IMR-90 (cell line): Measurements from ENCODE around the gene FAM163B. TPM values are rescaled to one million over a fixed set of nuclear protein-coding genes. Genes with fewer than 3 reads are reported as not detected.

Experiments
- ATAC-seq: fragments of 200-7000 bp; cut with Tn5 transposase; 2 replicates; pipeline ENCODE4 v1.9.1; 2020; ENCODE audit warnings: low read depth, mild to moderate bottlenecking, moderate library complexity
- BruUV-seq: library from RNA; stranded (reverse); fragments of 400-500 nt; replicated peaks from 2 replicates; lab custom pipeline; 2021; lab: Mats Ljungman, UMichigan
- CTCF ChIA-PET: fragments of 300-600 bp; formaldehyde crosslinking; extraction: SDS; loops from one replicate; lab custom pipeline; 2021; ENCODE audit warnings: antibody characterized with exemption; lab: Yijun Ruan, JAX
- POLR2A ChIA-PET: fragments of 300-600 bp; sonication (Branson Sonifier 250); formaldehyde crosslinking; loops from one replicate; lab custom pipeline; 2022; ENCODE audit warnings: antibody characterized with exemption; ENCODE audit not compliant: unreplicated experiment; lab: Charles Lee
- DNase-seq: peaks from one replicate; pipeline ENCODE4 v3.0.0; 2013
- H2AFZ ChIP-seq: replicated peaks from 2 replicates; pipeline ENCODE3; 2013; ENCODE audit warnings: low read length, mild to moderate bottlenecking; ENCODE audit not compliant: poor library complexity
- H2AK5ac ChIP-seq: 2 replicates; pipeline ENCODE4 v1.6.1; 2013; ENCODE audit warnings: low read depth, low read length, inconsistent platforms
- H2AK9ac ChIP-seq: replicated peaks from 2 replicates; pipeline ENCODE3; 2013; ENCODE audit warnings: mild to moderate bottlenecking, low read depth, low read length, moderate library complexity; ENCODE audit not compliant: poor library complexity
- H2BK120ac ChIP-seq: 2 replicates; pipeline ENCODE4 v1.6.1; 2013; ENCODE audit warnings: low read depth, low read length, inconsistent platforms
- H2BK15ac ChIP-seq: 3 replicates; pipeline ENCODE4 v1.6.1; 2013; ENCODE audit warnings: low read depth, low read length, inconsistent platforms
- H2BK20ac ChIP-seq: 2 replicates; pipeline ENCODE4 v1.6.1; 2013; ENCODE audit warnings: low read depth, mild to moderate bottlenecking, inconsistent platforms, low read length, moderate library complexity
- H2BK5ac ChIP-seq: 2 replicates; pipeline ENCODE4 v1.6.1; 2013; ENCODE audit warnings: mild to moderate bottlenecking, low read depth, low read length, inconsistent platforms; ENCODE audit not compliant: poor library complexity, severe bottlenecking
- H3K14ac ChIP-seq: replicated peaks from 2 replicates; pipeline ENCODE4 v1.6.1; 2013; ENCODE audit warnings: low read depth, low read length, inconsistent platforms
- H3K18ac ChIP-seq: 2 replicates; pipeline ENCODE4 v1.6.1; 2013; ENCODE audit warnings: low read depth, low read length, control low read depth
- H3K23ac ChIP-seq: 2 replicates; pipeline ENCODE4 v1.6.1; 2013; ENCODE audit warnings: low read depth, low read length, inconsistent platforms
- H3K27ac ChIP-seq: 2 replicates; pipeline ENCODE4 v1.5.1; 2013; ENCODE audit warnings: mild to moderate bottlenecking, control low read depth, low read length; ENCODE audit not compliant: insufficient read depth
- H3K27me3 ChIP-seq: 2 replicates; pipeline ENCODE4 v1.6.1; 2013; ENCODE audit warnings: low read length; ENCODE audit not compliant: control insufficient read depth, insufficient read depth
- H3K36me3 ChIP-seq: 2 replicates; pipeline ENCODE4 v1.6.1; 2013; ENCODE audit warnings: low read length, mixed read lengths; ENCODE audit not compliant: control insufficient read depth, insufficient read depth
- H3K4ac ChIP-seq: 2 replicates; pipeline ENCODE4 v1.6.1; 2013; ENCODE audit warnings: low read depth, low read length, inconsistent platforms
- H3K4me1 ChIP-seq: 2 replicates; pipeline ENCODE4 v1.6.1; 2013; ENCODE audit warnings: low read length, mixed read lengths; ENCODE audit not compliant: control insufficient read depth, insufficient read depth
- H3K4me2 ChIP-seq: 2 replicates; pipeline ENCODE4 v1.6.1; 2013; ENCODE audit warnings: low read depth, mild to moderate bottlenecking, control low read depth, low read length, moderate library complexity
- H3K4me3 ChIP-seq: 2 replicates; pipeline ENCODE4 v1.5.1; 2013; ENCODE audit warnings: low read depth, mild to moderate bottlenecking, control low read depth, low read length, moderate library complexity; ENCODE audit not compliant: insufficient read depth
- H3K56ac ChIP-seq: 2 replicates; pipeline ENCODE4 v1.6.1; 2013; ENCODE audit warnings: low read length, inconsistent platforms; ENCODE audit not compliant: insufficient read depth; ENCODE audit errors: extremely low read depth
- H3K79me1 ChIP-seq, 2 experiments: 2 replicates each; pipeline ENCODE4 v1.6.1; 2013; ENCODE audit warnings: low read length in 2 of 2, inconsistent platforms in 1 of 2, low read depth in 1 of 2
- H3K9ac ChIP-seq: 2 replicates; pipeline ENCODE4 v1.6.1; 2013; ENCODE audit warnings: low read depth, low read length, control low read depth
- H3K9me1 ChIP-seq: 2 replicates; pipeline ENCODE4 v1.6.1; 2013; ENCODE audit warnings: low read length, inconsistent platforms; ENCODE audit not compliant: insufficient read depth
- H3K9me3 ChIP-seq: 2 replicates; pipeline ENCODE4 v1.6.1; 2013; ENCODE audit warnings: low read length; ENCODE audit not compliant: control insufficient read depth, insufficient read depth
- H4K20me1 ChIP-seq: 2 replicates; pipeline ENCODE4 v1.6.1; 2013; ENCODE audit warnings: low read length, inconsistent platforms; ENCODE audit not compliant: insufficient read depth
- H4K5ac ChIP-seq: 2 replicates; pipeline ENCODE4 v1.6.1; 2013; ENCODE audit warnings: mild to moderate bottlenecking, low read depth, low read length, control low read depth
- H4K8ac ChIP-seq, 2 experiments: 2 replicates each; pipeline ENCODE4 v1.6.1; 2013; ENCODE audit warnings: low read depth in 2 of 2, low read length in 2 of 2, control low read depth in 1 of 2, inconsistent platforms in 1 of 2
- H4K91ac ChIP-seq: 2 replicates; pipeline ENCODE4 v1.6.1; 2013; ENCODE audit warnings: low read depth, low read length, inconsistent platforms; ENCODE audit not compliant: insufficient read depth
- BHLHE40 ChIP-seq: fragments of 150-350 bp; IDR thresholded peaks from 2 replicates; pipeline ENCODE4 v1.6.1; 2016; ENCODE audit warnings: mild to moderate bottlenecking, low read depth, low read length
- MAZ ChIP-seq: IDR thresholded peaks from 2 replicates; pipeline ENCODE4 v1.6.1; 2012; ENCODE audit warnings: low read depth, mild to moderate bottlenecking, low read length, improper control_type of control experiment, moderate library complexity, borderline replicate concordance
- SMC3 ChIP-seq: fragments of 150-350 bp; IDR thresholded peaks from 2 replicates; pipeline ENCODE4 v1.6.1; 2016; ENCODE audit warnings: low read depth, mild to moderate bottlenecking, antibody characterized with exemption, low read length, moderate library complexity
- WGBS, 2 experiments: methylation state at CpG; one replicate each; pipeline versions ENCODE4 v1.1.5 to v1.1.7; 2013; ENCODE audit warnings: missing lambda C conversion rate in 2 of 2; ENCODE audit not compliant: insufficient read length in 1 of 2; ENCODE audit errors: extremely low coverage in 2 of 2; 5-methylcytosine and 5-hydroxymethylcytosine counted together
- dilution Hi-C: fragments of 300-500 bp; cut with HindIII; formaldehyde crosslinking; loops from one replicate; pipeline ENCODE4 v1.14.3; 2018; ENCODE audit warnings: low sequenced_read_pairs; ENCODE audit not compliant: unreplicated experiment
- in situ Hi-C: fragments of 300-500 bp; cut with MboI; formaldehyde crosslinking; loops from 3 replicates; pipeline ENCODE4 v1.14.3; 2019; ENCODE audit warnings: low sequenced_read_pairs, inconsistent platforms, mixed read lengths
- intact Hi-C: fragments of 100-400 bp; cut with micrococcal nuclease; formaldehyde crosslinking; loops from 2 replicates; pipeline ENCODE4 v1.10.0; 2022
- polyA plus RNA-seq, 3 experiments: library from polyadenylated mRNA; depleted of rRNA; stranded (reverse); fragments of >200 nt; gene quantifications; 2 replicates each; pipeline ENCODE4 v1.2.3, GENCODE V29; 2012; ENCODE audit warnings: low replicate concordance in 1 of 3
- total RNA-seq: library from RNA; depleted of rRNA; stranded (reverse); fragments of >200 nt; gene quantifications from 2 replicates; pipeline ENCODE4 v1.2.3, GENCODE V29; 2012

FAM163B gene
- total and polyA plus RNA-seq, 2 of the 4 experiments (the other 2 are of a cell fraction), result not detected

DNA sequence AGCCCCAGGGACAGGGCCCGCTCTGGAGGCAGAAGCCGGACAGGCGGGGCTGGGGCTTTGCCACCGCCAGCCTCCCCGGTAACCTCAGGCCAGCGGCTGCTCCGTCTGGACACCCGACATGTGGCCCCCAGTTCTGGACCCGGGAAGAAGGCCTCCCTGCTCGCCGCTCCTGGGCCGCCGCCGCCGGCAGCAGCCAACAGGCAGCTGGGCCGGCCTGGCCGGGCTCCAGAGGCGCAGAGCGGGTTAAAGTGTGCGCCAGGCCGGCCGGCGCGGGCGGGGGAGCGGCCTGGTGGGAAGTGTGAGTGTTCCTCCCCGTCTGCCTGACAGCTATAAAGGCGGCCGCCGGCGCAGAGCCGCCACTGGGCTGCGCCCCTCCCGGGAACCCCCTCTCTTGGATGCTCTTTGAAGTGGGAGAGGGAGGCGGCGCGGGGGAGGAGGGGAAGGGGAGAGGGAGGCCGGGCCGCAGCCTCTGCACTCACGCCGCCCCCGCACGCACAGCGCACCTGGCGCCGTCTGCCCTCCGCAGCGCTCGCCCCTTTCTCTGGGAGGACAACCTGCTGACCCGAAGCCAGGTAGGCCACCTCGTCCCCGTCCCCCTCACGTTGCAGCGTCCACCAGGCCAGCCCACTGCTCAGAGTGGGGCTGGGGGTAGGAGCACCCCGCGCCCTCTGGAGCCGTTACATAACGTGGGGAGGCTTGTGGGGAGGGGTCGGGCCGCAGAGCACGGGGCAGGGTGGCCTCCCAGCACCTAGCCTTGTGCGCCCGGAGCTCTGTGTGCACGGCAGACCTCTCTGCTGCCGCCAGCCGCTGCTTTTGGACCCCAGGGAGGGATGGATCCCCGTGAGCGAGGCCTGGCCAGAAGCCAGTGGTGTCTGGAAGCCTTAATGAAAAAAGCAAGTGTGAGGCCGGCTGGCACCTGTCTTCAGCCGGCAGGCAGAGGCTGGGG lies 74.6 kb downstream of the FAM163B start, which contains the start of gene ADAMTSL2:
Gene ADAMTSL2, plus strand, starts transcription at position 359 of the 946 bp plus-strand sequence. CDS start 2,009 bp downstream, outside the sequence.
- TF ChIP-seq SMC3 (no peak), BHLHE40 (peak; percentile 45), MAZ (peak; percentile 73; the same call in 1 of the 2 replicates)
- Histone ChIP-seq H3K27me3 (peaks cover 58% of the 10 kb centered on the region), H3K36me3 (no peaks in the 10 kb centered on the region), H3K9me3 (no peaks in the 10 kb centered on the region), H3K27ac (no peak within 1 kb of the TSS), H3K9me1 (no peaks in the 10 kb centered on the region), H2AK5ac (no peak within 1 kb of the TSS), H4K91ac (no peak within 1 kb of the TSS), H3K18ac (no peak within 1 kb of the TSS), H3K4ac (no peak within 1 kb of the TSS), H3K4me1 (peaks cover 1% of the 10 kb centered on the region; the same call in 1 of the 2 replicates), H3K79me1 (no peaks in the 10 kb centered on the region), H2AFZ (peak within 1 kb of the TSS; percentile 57), H3K9ac (no peak within 1 kb of the TSS), H3K56ac (no peak within 1 kb of the TSS), H2BK120ac (no peak within 1 kb of the TSS), H3K23ac (no peak within 1 kb of the TSS), H2BK5ac (no peak within 1 kb of the TSS), H2AK9ac (peak within 1 kb of the TSS; percentile 79), H4K5ac (no peak within 1 kb of the TSS), H2BK15ac (no peak within 1 kb of the TSS), H3K4me2 (no peak within 1 kb of the TSS; the same call in 1 of the 2 replicates), H3K14ac (no peak within 1 kb of the TSS), H3K4me3 (no peak within 1 kb of the TSS), H4K20me1 (peaks cover 5% of the 10 kb centered on the region; the same call in 1 of the 2 replicates), H4K8ac (no peak within 1 kb of the TSS), H2BK20ac (no peak within 1 kb of the TSS)
- CTCF ChIA-PET, result interaction anchor here (1.1 kb wide), 1 partner anchor 460 kb away, joined by 3 read pairs; no protein-coding TSS in a partner anchor
- POLR2A ChIA-PET, result no interaction called here
- DNase-seq (peak; percentile 56), ATAC-seq (peak; percentile 88)
- dilution Hi-C loops, result no loop called here
- intact Hi-C loops, result no loop called here
- BruUV-seq, result no TSS peak
- WGBS, 2 experiments, result 5% methylated on average over 8 of the region's 70 CpGs; no CpG with 5 or more reads in 1 of the 2 experiments
- in situ Hi-C loops, result loop anchor here (10.0 kb wide), 2 partner anchors 200 to 460 kb away; partner anchors contain the start of genes SARDH and VAV2
